AG08396 (cell line): ENCODE data around the gene IGF2BP3.

ENCODE experiments used
- DNase-seq: peaks from one replicate; pipeline ENCODE4 v3.0.0; 2012; ENCODE audit warnings: low spot score, mixed read lengths

IGF2BP3 gene

GRCh38 chr7:23294549-23295400, 175.5 kb downstream of the IGF2BP3 start:
- no peak for DNase-seq

- DNase-seq, result no peak
Observed at GRCh38 chr7:23293500-23294073, 176.7 kb downstream of the IGF2BP3 start.

DNA sequence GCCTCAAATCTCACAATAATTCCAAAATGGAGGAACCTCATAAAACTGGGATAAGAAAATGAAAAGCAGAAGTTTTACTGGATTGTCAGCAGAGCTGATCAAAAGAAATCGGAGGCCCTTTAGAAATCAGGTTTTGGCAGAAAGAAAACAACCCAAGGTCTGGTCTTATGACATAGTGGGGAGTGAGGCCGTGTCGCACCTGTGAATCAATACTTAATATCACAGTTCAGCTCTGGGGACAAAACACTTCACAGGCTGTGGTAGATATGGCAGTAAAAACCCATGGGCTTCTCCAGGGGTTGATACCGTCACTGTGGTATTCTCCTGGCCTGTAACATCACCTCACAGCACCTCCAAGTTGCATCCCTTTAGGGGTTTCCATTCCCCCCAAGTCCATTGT, 177.7 kb downstream of the IGF2BP3 start:
- DNase-seq, result no peak

DNA sequence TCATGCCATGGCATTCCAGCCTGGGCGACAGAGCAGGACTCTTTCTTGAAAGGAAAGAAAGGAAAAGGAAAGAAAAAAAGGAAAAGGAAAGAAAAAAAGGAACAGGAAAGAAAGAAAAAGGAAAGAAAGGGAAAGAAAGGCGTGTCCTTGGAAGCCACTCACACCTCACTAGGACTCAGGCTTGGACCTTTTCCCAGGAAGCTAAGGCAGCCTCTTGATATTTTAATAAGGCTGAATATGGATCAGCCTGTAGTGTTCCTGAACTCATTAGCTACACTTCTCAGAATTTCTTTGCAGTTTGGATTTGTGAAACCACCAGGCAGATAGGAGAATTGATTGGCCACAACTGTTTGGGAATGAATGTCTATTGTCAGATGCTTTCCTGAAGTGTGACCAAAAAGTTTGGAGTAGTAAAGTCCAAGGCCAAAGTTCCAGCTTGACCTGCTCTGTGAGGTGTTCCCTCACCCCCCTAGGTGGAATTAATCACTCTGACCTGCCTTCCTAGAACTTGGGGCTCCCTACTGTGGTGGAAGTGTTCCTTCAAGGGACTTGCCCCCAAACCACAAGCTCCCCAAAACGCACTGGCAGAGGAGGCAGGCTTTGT, 178.2 kb downstream of the IGF2BP3 start:
- no peak for DNase-seq

DNA sequence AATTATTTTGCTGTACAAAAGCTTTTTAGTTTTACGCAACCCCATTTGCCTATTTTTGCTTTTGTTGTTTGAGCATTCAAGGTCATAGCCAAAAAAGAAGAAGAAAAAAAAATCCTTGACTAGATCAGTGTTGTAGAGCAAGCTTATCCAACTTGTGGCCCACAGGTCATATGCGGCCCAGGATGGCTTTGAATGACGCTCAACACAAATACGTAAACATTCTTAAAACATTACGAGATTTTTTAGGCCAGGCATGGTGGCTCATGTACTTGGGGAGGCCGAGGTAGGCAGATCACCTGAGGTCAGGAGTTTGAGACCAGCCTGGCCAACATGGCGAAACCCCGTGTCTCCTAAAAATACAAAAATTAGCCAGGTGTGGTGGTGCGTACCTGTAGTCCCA, 179.3 kb downstream of the IGF2BP3 start:
- DNase-seq, result no peak

DNA sequence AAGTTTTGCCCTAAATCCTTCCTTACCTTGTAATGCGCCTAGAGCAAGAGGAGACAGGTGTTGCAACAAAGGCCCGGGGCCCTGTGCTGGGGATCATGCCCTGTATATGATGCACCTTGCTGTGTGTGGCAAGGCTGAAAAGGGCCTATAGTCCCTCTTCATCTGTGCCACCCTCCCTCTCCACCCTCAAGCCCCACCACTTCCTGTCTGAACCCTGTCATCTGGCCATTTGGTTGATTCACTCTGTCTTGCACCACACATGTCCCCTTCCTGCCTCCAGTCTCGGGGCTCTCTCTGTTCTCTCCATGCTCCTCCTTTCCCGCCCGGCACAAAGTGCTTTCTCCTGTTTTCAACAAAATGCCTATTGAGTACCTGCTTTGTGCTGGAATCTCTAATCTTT, 182.7 kb downstream of the IGF2BP3 start:
- no peak for DNase-seq

DNA sequence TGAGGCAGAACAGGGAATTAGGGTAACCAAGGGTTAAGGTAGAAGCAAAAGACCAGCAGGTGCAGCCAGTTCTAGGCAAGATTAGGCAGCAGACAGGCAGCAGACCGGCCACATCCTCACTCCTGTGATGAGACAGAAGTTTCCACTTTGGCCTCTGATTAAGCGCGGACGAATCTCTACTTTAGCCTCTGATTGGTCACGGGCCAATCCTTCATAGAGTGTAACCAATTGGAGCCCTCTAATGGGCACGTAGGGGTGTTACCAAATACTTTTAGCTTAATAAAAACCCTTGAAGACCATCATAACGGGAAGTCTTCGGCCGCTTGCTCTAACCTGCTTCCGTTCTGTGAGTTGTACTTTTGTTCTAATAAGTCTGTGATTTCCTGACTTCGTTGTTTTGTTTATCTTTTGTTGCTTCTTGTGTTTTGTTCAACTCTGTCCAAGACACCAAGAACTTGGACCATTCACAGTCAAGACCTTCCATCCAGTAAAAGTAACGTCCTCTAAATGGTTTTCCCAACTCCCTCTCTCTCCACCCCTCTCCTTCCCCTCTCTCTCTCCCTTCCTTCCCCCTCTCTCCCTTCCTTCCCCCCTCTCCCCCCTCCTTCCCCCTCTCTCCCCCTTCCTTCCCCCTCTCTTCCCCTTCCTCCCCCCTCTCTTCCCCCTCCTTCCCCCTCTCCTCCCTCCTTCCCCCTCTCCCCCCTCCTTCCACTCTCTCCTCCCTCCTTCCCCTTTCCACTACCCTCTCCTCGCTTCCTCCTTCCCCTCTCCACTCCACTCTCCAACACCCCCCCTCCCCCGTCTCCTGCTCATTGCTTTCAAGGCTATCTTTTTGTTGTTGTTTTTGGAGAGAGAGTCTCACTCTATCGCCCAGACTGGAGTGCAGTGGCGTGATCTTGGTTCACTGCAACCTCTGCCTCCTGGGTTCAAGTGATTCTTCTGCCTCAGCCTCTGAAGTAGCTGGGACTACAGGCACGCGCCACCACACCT, 184.3 kb downstream of the IGF2BP3 start:
- DNase-seq, result no peak

DNA sequence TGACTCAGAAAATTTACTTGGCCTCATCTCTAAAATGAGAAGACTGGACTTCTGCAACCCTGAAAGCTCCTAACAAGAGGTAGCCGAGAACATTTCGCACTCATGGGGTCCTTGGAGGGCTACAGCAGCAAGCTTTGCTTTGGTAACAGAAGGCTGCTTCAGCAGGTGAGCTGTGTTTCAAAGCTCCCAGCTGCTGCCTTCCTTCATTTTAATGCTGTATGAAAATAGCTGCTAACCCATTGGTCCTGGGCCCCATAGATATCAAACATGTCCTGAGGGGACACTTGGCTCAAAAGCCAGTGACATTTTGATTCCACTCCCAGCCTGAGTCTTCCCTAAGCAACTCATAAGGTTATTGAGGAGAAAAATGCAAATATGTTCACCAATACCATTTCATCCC, 185.4 kb downstream of the IGF2BP3 start:
- no peak for DNase-seq

GRCh38 chr7:23283086-23283485, 187.2 kb downstream of the IGF2BP3 start:
- DNase-seq, result no peak

- no peak for DNase-seq
Observed at GRCh38 chr7:23279819-23280525, 190.3 kb downstream of the IGF2BP3 start.

DNA sequence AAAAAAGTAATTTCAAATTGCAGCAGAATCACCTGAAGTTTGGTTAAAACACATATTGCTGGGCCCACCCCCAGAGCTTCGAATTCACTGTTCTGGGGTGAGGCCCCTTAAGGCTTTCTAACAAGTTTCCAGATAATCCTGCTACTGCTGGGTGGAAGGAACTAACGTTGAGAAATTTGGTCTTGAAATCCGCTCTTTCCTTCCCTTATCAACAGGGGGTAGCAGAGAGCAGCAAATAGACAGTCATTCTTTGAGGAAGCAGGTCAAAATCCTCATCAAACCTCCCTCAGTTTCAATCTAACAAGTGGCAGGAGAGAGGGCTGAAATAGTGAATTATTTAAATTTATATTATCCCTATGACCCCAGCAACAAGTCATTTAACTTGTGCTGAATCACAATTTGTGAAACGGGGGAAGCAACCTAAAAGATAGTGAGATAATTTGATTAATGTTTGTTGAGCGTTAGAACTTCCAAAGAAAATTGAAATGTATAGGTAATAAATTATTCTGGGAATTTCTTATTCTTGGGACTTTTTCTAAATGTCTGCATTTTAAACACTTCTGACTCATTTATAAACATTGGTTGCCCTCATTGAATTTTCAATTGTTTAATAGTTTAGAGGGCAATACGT, 192.8 kb downstream of the IGF2BP3 start:
- DNase-seq, result peak; percentile 54

GRCh38 chr7:23276947-23277346, 193.3 kb downstream of the IGF2BP3 start:
- no peak for DNase-seq

DNA sequence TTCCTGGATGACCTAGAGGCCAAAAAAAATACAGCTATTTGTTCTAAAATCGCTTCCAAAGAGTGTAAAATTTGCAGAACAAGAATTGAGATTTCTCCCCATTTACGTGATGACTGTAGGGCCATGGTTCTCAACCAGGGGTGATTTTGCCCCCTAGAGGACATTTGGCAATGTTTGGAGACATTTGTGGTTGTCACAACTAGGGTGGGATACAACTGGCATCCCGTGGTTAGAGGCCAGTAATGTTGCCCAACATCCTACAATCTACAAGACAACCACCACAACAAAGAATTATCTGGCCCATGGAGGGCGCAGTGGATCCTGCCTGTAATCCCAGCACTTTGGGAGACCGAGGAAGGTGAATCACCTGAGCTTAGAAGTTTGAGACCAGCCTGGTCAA, 193.9 kb downstream of the IGF2BP3 start:
- DNase-seq, result no peak

- no peak for DNase-seq
Observed at GRCh38 chr7:23275912-23276311, 194.4 kb downstream of the IGF2BP3 start.

DNA sequence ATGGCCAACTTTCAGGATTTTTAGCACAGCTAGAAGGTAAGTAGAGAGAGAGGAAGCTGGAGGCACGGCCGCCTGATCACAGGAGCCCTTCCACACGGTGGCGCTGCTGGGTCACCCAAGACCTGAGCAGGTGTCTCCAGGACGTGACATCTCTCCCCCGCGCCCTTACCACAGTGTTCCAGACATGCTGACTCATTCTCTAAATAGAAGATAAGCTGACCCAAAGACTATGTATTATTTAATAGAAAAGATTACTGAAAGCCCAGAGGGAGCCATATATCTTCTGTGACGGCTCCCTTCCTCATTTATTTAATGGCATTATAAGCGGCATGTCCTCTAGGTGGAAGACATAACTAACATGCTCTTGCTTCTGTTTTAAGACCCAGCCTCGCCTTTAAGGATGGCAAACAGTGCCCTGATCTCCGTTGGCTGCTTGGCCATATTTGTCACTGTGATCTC, 197.1 kb downstream of the IGF2BP3 start:
- peak; percentile 66 for DNase-seq

DNA sequence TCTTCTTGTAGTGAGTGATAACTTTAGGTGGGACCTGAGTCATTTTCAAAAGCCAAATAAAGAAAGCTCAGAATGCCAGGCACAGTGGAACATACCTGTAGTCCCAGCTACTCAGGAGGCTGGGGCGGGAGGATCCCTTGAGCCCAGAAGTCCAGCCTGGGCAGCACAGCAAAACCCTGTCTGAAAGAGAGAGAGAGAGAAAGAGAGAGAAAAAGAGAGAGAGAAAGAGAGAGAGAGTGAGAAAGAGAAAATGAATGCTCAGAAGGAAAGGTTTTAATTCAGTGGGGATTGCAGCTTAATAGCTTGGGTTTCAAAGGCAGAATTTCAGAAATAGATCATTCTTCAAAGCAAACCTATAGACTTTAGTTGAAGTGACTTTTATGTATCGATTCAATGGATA, 198.0 kb downstream of the IGF2BP3 start:
- no peak for DNase-seq

GRCh38 chr7:23268746-23269145, 201.5 kb downstream of the IGF2BP3 start:
- DNase-seq, result no peak

- no peak for DNase-seq
Observed at GRCh38 chr7:23268167-23268566, 202.1 kb downstream of the IGF2BP3 start.

DNA sequence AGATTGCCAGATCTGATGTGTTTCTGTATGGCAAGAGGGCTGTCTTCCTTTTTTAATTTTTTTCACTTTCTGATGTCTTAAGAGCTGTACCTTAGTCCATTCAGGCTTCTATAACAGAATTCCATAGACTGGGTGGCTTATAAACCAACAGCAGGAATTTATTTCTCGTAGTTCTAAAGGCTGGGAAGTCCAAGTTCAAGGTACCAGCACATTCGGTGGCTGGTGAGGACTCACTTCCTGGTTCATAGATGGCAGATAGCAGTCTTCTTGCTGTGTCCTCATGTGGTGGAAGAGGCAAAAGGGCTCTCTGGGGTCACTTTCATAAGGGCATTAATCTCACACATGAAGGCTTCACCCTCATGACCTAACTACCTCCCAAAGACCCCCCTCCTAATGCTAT, 202.9 kb downstream of the IGF2BP3 start:
- DNase-seq, result no peak

- DNase-seq, result no peak
Observed at GRCh38 chr7:23266918-23267317, 203.4 kb downstream of the IGF2BP3 start.

DNA sequence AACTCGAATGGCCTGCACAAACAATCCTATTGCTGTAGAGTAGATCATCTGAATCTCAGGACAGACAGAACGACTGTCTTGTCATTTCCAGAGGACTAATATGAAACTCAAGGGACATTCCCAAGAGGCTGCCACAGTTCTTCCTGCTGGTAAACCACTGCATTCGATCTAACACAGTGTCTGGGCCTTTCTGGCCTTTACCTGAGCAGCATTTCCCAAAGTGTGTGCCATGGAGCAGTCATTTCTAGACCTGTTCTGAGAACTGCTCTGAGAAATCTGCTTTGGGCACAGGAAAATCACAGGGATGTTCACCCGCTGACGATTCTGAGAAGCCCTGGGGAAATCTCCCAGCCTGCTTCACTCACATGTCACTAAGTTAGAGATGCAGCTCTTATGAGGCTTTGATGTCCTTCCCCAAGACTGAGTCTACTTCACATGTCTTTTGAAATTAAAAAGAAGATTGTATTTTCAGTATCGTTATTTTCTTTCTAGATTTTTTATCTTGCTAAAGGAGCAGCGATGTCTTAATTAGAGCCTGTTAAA, 205.3 kb downstream of the IGF2BP3 start:
- DNase-seq, result no peak
